ENCODE results near the gene LDLRAD4. TPM values are rescaled to one million over a fixed set of nuclear protein-coding genes. Genes with fewer than 3 reads are reported as not detected.

The LDLRAD4 gene
- total RNA-seq, 1 donor, result under 0.01 TPM

DNA sequence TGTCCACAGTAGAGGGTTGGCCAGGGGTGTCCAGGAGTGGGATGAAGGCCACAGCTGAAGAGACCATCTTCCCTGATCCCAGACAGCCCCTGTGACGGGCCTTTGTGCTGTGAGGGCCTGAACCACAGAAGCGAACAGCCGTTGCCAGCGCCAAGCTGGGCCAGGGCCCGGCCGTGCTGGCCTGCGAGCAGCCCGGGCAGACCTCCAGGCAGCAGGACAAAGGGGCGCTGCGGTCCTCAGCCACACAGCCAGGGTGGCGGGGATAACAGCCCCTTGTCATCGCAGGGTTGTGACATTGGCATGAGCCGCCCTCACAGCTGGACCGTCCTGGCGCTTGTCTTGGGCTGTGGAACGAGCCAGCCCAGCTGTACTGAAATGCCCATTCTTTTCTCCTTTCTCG is 346.7 kb downstream of the LDLRAD4 start:
- DNase-seq (ENCODE audit: insufficient read length, low spot score, missing footprints), result no peak
- Histone ChIP-seq H3K79me2 (ENCODE audit: insufficient read depth, low read length) (no peaks in the 10 kb centered on the region), H3K9me3 (ENCODE audit: low read depth, low read length) (no peaks in the 10 kb centered on the region), H3K27me3 (ENCODE audit: insufficient read depth, low read length) (peaks cover 7% of the 10 kb centered on the region), H4K20me1 (ENCODE audit: insufficient read depth, low read length) (no peaks in the 10 kb centered on the region), H3K27ac (ENCODE audit: low read depth, low read length) (no peak overlapping the region), H3K36me3 (ENCODE audit: insufficient read depth, low read length) (no peaks in the 10 kb centered on the region), H3K4me2 (ENCODE audit: insufficient read depth, low read length) (no peak overlapping the region), H3K4me3 (ENCODE audit: insufficient read depth, low read length) (no peak overlapping the region), H2AFZ (ENCODE audit: low read length) (no peak overlapping the region), H3K4me1 (ENCODE audit: insufficient read depth, low read length) (no peaks in the 10 kb centered on the region)
- TF ChIP-seq, protein P1, sequence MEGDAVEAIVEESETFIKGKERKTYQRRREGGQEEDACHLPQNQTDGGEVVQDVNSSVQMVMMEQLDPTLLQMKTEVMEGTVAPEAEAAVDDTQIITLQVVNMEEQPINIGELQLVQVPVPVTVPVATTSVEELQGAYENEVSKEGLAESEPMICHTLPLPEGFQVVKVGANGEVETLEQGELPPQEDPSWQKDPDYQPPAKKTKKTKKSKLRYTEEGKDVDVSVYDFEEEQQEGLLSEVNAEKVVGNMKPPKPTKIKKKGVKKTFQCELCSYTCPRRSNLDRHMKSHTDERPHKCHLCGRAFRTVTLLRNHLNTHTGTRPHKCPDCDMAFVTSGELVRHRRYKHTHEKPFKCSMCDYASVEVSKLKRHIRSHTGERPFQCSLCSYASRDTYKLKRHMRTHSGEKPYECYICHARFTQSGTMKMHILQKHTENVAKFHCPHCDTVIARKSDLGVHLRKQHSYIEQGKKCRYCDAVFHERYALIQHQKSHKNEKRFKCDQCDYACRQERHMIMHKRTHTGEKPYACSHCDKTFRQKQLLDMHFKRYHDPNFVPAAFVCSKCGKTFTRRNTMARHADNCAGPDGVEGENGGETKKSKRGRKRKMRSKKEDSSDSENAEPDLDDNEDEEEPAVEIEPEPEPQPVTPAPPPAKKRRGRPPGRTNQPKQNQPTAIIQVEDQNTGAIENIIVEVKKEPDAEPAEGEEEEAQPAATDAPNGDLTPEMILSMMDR (IDR thresholded peaks at IDR 0.05; ENCODE audit: extremely low read depth, low read depth, low read length), result no peak

DNA sequence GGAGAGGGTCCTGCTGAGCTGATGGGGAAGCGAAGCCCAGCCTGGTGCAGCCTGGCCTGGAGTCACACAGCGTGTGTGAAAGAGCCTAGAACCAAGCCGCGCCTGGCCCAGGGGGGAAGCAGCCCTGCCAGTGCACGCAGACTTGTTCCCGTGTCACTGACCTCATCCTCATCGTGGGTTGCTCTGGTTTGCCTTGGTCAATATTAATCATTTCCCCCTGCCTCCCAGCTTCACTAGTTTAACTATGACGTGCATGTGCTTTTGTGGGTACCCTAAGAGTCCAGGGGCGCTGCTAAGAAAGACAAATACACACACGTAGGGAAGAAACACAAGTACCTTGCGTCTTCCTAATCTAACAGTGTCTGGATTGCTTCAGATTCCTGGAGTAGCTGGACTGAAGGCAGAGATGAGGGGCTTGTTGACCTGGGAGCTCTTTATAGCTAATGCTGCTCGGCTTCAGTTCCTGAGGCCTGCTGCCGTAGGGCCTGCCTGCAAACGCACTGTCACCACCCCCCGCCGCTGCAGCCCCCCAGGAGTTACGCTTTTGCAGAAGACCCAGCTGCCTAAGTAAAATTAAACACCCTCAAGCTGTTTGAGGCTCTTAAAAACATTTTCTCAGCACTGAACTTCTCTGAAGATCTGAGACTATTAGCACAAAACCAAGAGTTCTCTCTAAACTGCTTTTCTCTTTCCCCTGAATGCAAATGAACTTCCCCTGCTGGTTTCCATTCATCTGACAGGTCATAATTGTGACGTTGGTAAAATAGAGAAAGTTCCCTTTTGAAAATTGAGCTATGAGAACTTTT is 348.6 kb downstream of the LDLRAD4 start:
- Histone ChIP-seq H3K27ac (ENCODE audit: low read depth, low read length) (no peak overlapping the region), H3K9me3 (ENCODE audit: low read depth, low read length) (no peaks in the 10 kb centered on the region), H3K4me2 (ENCODE audit: insufficient read depth, low read length) (no peak overlapping the region), H4K20me1 (ENCODE audit: insufficient read depth, low read length) (no peaks in the 10 kb centered on the region), H2AFZ (ENCODE audit: low read length) (no peak overlapping the region), H3K27me3 (ENCODE audit: insufficient read depth, low read length) (peaks cover 4% of the 10 kb centered on the region), H3K4me1 (ENCODE audit: insufficient read depth, low read length) (no peaks in the 10 kb centered on the region), H3K79me2 (ENCODE audit: insufficient read depth, low read length) (no peaks in the 10 kb centered on the region), H3K4me3 (ENCODE audit: insufficient read depth, low read length) (no peak overlapping the region), H3K36me3 (ENCODE audit: insufficient read depth, low read length) (no peaks in the 10 kb centered on the region)
- TF ChIP-seq, protein P1 (IDR thresholded peaks at IDR 0.05; ENCODE audit: extremely low read depth, low read depth, low read length), result no peak
- no peak for DNase-seq (ENCODE audit: insufficient read length, low spot score, missing footprints)

DNA sequence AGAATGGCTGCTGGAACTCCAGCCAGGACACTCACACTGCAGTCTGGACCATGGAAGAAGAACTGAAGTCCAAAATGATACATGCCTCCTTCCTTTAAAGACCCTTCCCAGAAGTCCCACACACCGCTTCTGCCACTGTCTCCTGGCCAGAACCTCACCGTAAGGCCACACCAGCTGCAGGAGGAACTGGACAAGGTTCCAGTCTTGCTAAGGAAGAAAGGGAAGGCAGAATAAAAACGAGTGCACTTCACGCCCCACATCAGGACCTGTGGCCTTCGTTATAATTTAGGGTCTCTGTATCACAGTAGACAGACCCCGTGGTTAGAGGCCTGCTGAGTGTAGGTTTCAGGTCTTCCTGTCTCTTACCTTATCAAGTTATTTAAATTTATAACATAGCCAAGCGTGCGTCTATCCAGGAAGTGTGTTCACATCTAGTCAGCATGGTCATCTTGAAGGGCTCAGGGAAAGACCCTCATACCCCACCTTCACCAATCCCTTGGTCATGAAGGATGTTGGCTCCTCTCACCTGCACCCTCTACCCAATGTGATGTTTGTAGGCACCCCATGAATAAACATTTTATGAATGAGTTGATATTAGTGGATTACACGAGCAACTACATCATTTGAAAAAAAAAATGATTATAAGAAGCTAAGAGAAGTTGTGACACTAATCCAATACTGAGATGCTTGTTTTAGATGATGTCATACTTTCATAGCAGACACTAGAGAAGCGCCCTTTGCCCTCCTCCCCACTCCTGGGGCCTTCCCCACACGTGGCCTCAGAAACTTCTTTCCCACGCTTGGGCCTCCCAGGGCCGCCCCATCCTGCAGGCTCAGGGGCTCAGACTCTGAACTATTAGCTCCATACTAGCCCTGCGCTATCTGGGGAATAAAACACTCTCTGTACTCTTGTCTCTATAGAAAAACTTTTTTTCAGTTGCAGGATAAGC is 350.2 kb downstream of the LDLRAD4 start:
- Histone ChIP-seq H3K27me3 (ENCODE audit: insufficient read depth, low read length) (peaks cover 4% of the 10 kb centered on the region), H3K4me2 (ENCODE audit: insufficient read depth, low read length) (no peak overlapping the region), H3K36me3 (ENCODE audit: insufficient read depth, low read length) (no peaks in the 10 kb centered on the region), H3K4me1 (ENCODE audit: insufficient read depth, low read length) (no peaks in the 10 kb centered on the region), H3K4me3 (ENCODE audit: insufficient read depth, low read length) (no peak overlapping the region), H4K20me1 (ENCODE audit: insufficient read depth, low read length) (no peaks in the 10 kb centered on the region), H3K79me2 (ENCODE audit: insufficient read depth, low read length) (no peaks in the 10 kb centered on the region), H3K27ac (ENCODE audit: low read depth, low read length) (no peak overlapping the region), H3K9me3 (ENCODE audit: low read depth, low read length) (no peaks in the 10 kb centered on the region), H2AFZ (ENCODE audit: low read length) (no peak overlapping the region)
- DNase-seq (ENCODE audit: insufficient read length, low spot score, missing footprints), result no peak
- TF ChIP-seq, protein P1 (IDR thresholded peaks at IDR 0.05; ENCODE audit: extremely low read depth, low read depth, low read length), result no peak

DNA sequence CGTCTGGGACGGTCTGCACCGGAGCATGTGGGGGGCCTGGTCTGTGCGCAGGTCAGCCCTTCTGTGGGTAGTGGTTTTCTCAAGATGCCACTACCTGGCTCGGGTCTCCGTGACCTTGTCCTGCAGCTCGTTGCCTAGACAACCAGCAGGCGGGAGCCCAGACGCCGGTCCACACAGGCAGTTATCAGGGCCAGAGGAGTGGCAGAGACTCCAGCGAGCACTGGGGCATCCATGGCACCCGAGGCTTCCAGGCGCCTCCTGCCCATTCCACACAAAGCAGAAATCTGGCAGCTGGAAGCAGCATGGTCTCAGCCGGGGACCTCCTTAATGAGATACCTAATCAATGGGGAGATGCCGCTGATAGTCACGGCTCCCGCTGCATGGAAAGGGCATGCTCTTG is 351.7 kb downstream of the LDLRAD4 start:
- Histone ChIP-seq H2AFZ (ENCODE audit: low read length) (no peak overlapping the region), H3K27ac (ENCODE audit: low read depth, low read length) (no peak overlapping the region), H3K79me2 (ENCODE audit: insufficient read depth, low read length) (no peaks in the 10 kb centered on the region), H3K9me3 (ENCODE audit: low read depth, low read length) (no peaks in the 10 kb centered on the region), H4K20me1 (ENCODE audit: insufficient read depth, low read length) (no peaks in the 10 kb centered on the region), H3K4me3 (ENCODE audit: insufficient read depth, low read length) (no peak overlapping the region), H3K4me1 (ENCODE audit: insufficient read depth, low read length) (no peaks in the 10 kb centered on the region), H3K27me3 (ENCODE audit: insufficient read depth, low read length) (peaks cover 4% of the 10 kb centered on the region), H3K36me3 (ENCODE audit: insufficient read depth, low read length) (no peaks in the 10 kb centered on the region), H3K4me2 (ENCODE audit: insufficient read depth, low read length) (no peak overlapping the region)
- TF ChIP-seq, protein P1 (IDR thresholded peaks at IDR 0.05; ENCODE audit: extremely low read depth, low read depth, low read length), result no peak
- no peak for DNase-seq (ENCODE audit: insufficient read length, low spot score, missing footprints)
